ENCODE measurements around the gene RSPH1. TPM values are rescaled to one million over a fixed set of nuclear protein-coding genes. Genes with fewer than 3 reads are reported as not detected.

The RSPH1 gene
- total RNA-seq, 6 experiments from 2014 or later = 0.18 to 0.55 (median 0.22) TPM; not detected in 1

GRCh38 chr21:42448686-42449085 lies 47.3 kb downstream of the RSPH1 start:
- no peak for DNase-seq
- H3K27me3 ChIP-seq = no peaks in the 10 kb centered on the region
- WGBS (ENCODE audit: insufficient coverage, low coverage, low lambda C conversion rate, missing lambda C conversion rate) = 40% methylated on average over 1 of the region's 3 CpGs
- H3K36me3 ChIP-seq = no peaks in the 10 kb centered on the region
- H3K9me3 ChIP-seq = no peaks in the 10 kb centered on the region
- ATAC-seq = no peak
- H3K4me1 ChIP-seq = no peaks in the 10 kb centered on the region
- intact Hi-C loops (cut with DNase I) = loop anchor here in 1 of 2 donors (10.0 kb wide), 1 partner anchor 304 kb away; no protein-coding TSS in a partner anchor
- no peak for TF ChIP-seq POLR2A (IDR thresholded peaks at IDR 0.05)
- no peak for TF ChIP-seq CTCF (IDR thresholded peaks at IDR 0.05)
- H3K4me3 ChIP-seq = no peak overlapping the region
- no peak overlapping the region for H3K27ac ChIP-seq

GRCh38 chr21:42447732-42448131 lies 48.3 kb downstream of the RSPH1 start:
- intact Hi-C loops (cut with DNase I) = loop anchor here in 1 of 2 donors (10.0 kb wide), 1 partner anchor 303 kb away; no protein-coding TSS in a partner anchor
- no peak for TF ChIP-seq POLR2A (IDR thresholded peaks at IDR 0.05)
- no peak for TF ChIP-seq CTCF (IDR thresholded peaks at IDR 0.05)
- Histone ChIP-seq H3K4me3 (no peak overlapping the region), H3K27ac (no peak overlapping the region), H3K9me3 (no peaks in the 10 kb centered on the region), H3K27me3 (no peaks in the 10 kb centered on the region), H3K36me3 (no peaks in the 10 kb centered on the region), H3K4me1 (no peaks in the 10 kb centered on the region)
- ATAC-seq (no peak), DNase-seq (no peak)
- WGBS (ENCODE audit: insufficient coverage, low coverage, low lambda C conversion rate, missing lambda C conversion rate) = 79% methylated on average over 9 of the region's 10 CpGs

- intact Hi-C loops (cut with DNase I) = loop anchor here in 1 of 2 donors (10.0 kb wide), 1 partner anchor 302 kb away; no protein-coding TSS in a partner anchor
- ATAC-seq = no peak
- WGBS (ENCODE audit: insufficient coverage, low coverage, low lambda C conversion rate, missing lambda C conversion rate) = 45% methylated on average over 5 of the region's 14 CpGs
Measured at GRCh38 chr21:42447182-42447581, 48.8 kb downstream of the RSPH1 start.

GRCh38 chr21:42446531-42446930 lies 49.5 kb downstream of the RSPH1 start:
- Histone ChIP-seq H3K36me3 (no peaks in the 10 kb centered on the region), H3K4me3 (no peak overlapping the region), H3K9me3 (no peaks in the 10 kb centered on the region), H3K4me1 (no peaks in the 10 kb centered on the region), H3K27ac (no peak overlapping the region), H3K27me3 (no peaks in the 10 kb centered on the region)
- no peak for DNase-seq
- WGBS (ENCODE audit: insufficient coverage, low coverage, low lambda C conversion rate, missing lambda C conversion rate) = 93% methylated on average over 2 of the region's 4 CpGs
- intact Hi-C loops (cut with DNase I) = loop anchor here in 1 of 2 donors (10.0 kb wide), 1 partner anchor 302 kb away; no protein-coding TSS in a partner anchor
- no peak for TF ChIP-seq POLR2A (IDR thresholded peaks at IDR 0.05)
- no peak for TF ChIP-seq CTCF (IDR thresholded peaks at IDR 0.05)
- no peak for ATAC-seq

More at GRCh38 chr21:42447182-42447581, 48.8 kb downstream of the RSPH1 start:
- H3K4me1 ChIP-seq = no peaks in the 10 kb centered on the region
- no peaks in the 10 kb centered on the region for H3K9me3 ChIP-seq
- H3K27ac ChIP-seq = no peak overlapping the region
- DNase-seq = no peak
- no peaks in the 10 kb centered on the region for H3K27me3 ChIP-seq
- no peaks in the 10 kb centered on the region for H3K36me3 ChIP-seq
- no peak for TF ChIP-seq POLR2A (IDR thresholded peaks at IDR 0.05)
- no peak for TF ChIP-seq CTCF (IDR thresholded peaks at IDR 0.05)
- H3K4me3 ChIP-seq = no peak overlapping the region
